Suppressor macrophage treated with lipopolysaccharide for 4 hours (primary cell): ENCODE measurements around the gene RER1.
"Not testable (repeated sequence)": the region's sequence is repeated elsewhere in the genome, so short reads cannot be mapped to it uniquely, and the experiment has no call there.

ENCODE experiments used
- DNase-seq: peaks from one replicate; pipeline ENCODE4 v3.0.0-alpha.2; 2020

The RER1 gene

DNA sequence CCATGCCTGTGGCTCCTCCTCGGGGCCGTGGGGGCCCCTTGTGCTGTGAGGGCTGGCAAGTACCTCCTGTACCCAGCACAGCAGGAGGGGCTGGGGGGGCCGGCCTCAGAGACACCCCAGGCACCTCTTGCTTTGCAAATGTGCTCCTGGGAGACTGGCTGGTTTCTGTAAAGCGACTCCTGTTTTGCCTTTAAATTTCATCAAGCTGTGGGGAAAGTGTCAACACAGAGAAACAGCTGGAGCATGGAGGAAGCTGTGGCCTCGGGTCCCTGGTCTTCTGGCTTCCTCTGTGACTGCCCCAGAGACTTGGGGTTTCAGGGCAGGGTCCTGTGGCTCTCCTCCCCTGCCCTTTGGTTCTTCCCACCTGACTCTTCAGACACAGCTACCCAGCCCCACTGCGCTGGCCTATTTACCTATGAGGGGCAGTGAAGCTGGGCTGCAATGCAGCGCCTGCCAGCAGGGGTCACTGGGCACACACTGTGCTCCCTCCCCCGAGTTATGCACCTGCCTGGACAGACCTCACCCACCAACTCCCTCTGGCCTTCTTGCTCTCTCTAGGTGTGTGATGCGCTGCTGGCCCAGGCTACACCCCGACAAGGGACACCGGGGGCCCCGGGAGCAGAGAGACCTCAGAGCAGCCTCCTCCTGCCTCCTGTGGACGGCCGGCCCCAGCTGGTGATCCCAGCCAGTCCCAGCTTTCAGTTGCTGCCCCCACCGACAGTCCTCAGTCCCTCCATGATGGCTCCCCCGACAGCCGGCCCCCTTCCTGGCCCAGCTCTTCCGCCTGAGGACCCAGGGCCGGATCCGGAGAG lies 38.3 kb downstream of the RER1 start:
- DNase-seq = no peak

DNA sequence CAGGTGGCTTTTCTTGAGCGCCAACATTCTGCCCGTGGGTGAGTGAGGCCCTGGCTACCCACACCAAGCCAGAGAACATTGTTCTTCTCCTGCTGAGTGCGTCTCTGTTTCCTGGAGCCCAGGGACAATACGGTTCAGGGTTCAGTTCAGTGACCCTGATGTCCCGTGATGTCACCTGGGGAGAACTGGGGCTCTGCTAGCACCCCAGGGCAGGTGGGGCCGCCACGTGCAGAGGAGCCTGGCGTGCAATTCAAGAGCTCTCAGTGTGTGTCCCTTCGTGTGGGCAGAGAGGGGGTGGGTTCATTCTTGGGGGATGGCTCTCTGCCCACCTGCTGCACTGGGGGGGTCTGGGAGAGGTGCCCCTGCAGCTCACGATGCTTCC lies 38.9 kb downstream of the RER1 start:
- no peak for DNase-seq

DNA sequence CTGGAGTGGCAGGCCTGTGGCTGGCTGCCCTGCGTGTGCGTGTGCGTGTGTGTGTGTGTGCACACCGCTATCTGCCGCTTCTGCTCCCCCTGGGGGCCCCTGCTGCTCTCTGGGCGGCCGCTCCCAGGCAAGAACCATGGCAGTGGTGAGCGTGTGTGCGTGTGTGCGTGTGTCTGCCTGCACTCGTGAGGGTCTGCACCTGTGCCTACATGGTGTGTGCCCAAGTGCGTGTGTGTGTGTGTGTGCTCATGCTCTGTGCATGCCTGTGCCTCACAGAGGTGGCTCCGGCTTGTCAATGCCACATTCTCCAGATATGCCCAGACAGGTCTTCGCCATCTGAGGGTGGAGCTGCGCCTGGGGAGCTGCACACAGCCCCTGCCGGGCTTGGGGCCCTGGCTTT lies 39.5 kb downstream of the RER1 start:
- no peak for DNase-seq

DNA sequence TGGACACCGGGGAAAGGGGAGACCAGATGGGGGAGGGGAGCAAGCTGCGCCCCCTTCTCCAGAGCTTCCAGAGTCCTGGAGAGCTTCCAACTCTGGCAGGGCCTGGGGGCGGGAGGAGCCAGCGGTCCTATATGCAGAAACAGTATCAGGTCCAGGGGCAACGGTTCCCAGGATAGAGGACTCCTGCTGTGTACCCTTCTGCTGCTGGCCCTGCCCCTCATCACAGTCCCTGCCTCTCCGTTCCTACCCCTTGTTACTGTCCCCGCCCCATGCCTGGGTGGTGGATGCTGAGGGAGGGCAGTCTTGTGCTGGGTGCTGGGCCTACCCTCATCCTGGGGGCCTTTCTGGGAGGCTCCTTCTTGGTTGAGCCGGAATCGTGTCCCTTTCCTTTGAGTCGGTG lies 39.9 kb downstream of the RER1 start:
- DNase-seq = no peak

DNA sequence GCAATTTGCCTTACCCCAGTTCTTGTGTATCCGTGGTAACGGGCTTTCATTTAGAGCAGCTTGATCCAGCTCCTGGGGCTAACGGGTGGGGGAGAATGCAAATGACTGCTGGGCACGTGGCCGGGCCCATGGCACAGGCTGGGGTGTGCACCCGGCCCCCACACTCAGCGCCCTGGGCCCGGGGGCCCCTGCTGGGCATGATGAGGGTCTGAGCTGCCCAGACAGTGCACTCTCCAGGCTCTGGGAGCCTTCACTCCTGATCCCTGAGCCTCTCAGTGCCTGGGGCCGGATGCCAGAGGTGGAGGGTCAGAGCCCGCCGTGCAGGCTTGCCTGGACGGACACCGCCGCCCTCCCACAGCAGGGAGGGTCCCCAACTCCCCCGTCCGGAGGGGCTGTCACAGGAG lies 40.8 kb downstream of the RER1 start:
- DNase-seq = no peak

DNA sequence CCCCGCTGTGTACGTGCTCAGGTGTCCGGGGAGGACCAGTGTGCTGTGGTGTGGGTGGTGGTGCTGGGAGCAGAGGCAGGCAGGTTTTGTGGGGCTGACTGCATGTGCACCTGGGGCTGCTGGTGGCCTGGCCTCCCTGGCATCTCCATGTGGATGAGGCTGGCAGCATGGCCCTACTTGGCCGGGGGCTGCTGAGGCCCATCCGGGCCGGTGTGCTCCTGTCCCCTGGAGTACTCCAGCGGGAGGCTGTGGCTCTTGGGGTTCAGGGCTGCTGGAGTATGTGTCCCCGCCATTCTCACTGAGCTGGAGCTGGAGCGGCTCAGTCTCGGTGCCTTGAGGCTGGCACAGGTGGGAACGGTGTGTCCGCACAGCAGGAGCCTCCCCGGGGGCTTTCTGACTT lies 41.6 kb downstream of the RER1 start:
- no peak for DNase-seq

DNA sequence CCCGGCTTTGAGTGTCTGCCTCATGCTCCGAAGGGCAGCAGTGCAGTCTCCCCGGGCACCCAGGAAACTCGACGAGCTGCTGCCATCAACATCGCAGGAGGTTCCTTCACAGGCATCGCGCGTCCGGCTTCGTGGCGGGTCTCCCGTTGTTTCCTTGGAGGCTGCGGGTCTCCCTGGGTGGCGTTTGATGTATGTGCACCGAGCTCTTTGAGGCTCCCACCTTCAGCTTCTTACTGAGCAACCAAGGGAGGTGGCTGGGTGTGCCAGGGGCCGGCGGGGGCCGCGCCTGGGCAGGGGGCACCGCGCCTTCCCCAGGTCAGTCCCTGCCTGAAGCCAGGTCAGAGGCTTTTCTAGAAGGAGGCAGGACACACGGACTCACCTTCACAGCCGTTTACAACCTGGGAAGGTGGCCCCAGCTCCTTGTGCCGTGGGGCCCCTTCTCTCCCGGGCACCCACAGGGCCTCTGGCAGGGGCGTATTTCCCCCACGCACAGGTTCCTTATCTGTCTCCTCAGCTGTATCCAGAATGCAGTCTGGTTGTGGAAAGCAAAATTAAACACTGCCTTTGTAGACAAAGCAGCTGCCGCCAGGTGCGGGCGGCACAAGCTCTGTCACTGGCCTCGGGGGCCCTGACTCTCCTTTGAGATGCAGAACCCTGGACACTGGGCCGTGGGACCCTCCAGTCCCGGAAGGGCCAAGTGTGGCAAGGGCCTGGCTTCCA lies 42.5 kb downstream of the RER1 start:
- DNase-seq = no peak

DNA sequence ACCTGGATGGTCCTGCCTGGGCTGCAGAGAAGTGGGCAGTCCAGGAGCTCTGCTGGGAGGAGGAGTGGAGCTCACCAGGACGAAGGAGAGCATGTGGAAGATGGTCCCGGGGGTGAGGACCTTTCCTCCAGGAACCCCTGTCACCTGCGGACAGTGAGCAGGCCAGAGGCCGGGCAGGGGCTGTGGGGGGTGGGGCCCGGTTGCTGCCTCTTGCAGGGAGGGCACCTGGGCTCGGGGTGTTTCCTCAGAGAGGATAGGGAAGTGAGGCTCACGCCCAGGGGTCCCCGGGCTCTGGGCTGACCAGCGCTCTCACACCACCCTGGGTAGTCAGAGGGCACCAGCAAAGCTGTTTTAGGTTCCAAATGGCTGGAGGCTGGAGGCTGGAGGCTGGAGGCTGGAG lies 43.5 kb downstream of the RER1 start:
- no peak for DNase-seq

DNA sequence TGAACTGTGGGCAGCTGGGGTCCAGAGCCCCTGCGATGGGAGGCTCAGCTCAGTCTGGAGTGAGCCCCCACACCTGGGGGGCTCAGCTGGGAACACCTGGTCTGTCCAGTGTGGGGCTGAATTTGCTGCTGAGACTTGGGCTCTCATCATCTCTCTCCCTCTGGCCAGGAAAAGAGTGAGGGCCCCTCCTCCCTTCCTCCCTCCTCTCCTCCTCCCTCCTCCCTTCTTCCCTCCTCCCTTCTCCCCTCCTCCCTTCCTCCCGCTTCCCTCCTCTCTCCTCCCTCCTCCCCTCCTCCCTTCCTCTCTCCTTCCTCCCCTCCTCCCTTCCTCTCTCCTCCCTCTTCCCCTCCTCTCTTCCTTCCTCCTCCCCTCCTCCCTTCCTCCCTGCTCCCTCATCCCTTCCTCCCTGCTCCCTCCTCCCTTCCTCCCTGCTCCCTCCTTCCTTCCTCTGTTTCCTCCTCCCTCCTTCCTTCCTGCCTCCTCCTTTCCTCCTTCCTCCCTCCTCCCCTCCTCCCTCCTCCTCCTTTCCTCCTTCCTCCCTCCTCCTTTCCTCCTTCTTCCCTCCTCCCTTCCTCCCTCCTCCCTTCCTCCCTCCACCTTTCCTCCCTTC lies 44.2 kb downstream of the RER1 start:
- DNase-seq = no peak

DNA sequence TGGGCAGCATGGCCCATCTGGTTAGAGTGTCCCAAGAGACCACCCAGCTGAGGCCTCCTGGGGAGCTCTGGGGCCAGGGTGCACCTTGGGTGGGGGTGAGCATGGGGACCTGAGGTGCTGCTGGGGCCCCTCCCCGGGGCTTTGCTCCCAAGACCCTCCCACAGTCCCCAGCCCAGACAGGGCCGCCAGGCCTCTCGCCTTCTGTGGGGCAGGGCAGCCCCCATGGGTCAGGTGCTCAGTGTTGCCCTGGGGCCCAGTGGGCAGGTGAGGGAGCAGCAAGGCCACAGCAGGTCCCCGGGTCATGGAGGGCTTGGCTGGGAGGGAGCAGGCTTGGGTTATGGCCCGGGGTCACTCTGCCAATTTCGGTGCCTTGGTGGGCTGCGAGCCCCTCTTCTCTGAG lies 45.2 kb downstream of the RER1 start:
- DNase-seq = no peak

DNA sequence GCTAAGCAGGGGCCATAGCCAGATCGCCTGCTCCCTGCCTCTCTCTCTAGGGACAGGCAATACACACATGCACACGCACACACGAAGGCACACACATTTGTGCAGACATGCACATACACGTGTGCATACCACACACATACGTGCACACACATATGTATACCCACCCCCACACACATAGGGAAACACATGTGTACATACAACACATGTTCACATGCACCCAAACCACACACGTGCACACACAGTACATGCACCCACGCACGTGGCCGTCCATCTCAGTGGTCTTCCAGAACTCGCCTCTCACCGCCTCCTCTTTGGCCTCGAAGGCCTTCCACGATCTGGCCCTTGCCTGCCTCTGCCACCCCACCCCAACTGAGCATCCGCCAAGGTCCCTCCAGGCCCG lies 46.0 kb downstream of the RER1 start:
- no peak for DNase-seq

DNA sequence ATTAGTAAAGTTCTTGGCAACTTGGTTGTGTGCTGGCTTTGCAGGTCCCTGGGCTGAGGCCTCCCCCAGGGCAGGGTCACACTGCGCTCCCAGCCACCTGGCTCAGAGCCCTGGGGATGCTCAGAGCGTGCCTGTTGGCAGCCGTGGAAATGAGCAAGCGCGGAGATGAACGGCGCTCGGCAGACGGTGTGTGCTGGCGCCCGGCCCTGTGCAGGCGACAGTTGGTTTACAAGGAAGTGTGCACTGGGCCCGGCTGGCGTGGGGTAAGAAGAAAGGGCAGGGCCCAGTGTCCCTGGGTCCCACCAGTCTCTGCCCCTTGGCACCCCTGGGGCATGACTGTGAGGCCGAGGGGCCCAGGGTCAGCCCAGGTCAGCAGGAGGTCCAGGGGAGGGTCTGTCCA lies 46.4 kb downstream of the RER1 start:
- no peak for DNase-seq

DNA sequence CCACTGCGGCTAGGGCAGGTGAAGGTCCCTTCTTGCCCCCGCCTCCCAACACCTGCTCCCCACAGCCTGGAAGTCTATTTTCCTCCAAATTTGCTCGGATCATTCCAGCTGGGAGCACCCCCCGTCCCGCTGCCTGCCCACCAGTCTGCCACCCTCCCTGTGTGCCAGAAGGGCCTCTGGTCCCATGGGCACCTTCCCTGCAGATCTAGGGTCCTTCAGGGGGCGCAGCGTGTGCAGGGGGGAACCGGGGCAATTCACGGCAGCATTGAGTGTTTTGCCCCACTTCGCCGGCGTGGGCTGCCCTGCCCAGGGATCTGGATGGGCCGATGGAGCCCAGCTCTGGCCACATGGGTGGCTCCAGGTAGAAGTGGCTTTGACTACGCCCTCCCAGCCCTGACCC lies 47.0 kb downstream of the RER1 start:
- no peak for DNase-seq

DNA sequence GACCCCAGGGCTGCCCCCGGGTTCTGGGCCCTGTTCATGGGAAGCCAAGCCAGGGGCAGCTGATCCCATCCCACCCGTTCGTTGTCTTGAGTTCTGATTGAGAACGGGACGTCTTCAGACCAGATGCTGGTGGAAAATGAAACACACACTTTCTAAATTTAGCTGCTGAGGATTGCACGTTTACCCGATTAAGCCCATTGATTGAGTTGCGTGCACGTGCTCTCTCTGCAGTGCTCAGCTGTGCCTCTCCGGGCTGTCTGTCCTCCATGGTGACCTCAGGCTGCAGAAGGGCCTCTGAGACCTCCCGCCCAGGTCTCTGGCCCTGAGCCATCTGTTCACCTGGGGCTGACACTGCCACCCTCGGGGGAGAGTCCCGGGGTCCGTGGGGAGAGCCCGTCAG lies 47.7 kb downstream of the RER1 start:
- no peak for DNase-seq

DNA sequence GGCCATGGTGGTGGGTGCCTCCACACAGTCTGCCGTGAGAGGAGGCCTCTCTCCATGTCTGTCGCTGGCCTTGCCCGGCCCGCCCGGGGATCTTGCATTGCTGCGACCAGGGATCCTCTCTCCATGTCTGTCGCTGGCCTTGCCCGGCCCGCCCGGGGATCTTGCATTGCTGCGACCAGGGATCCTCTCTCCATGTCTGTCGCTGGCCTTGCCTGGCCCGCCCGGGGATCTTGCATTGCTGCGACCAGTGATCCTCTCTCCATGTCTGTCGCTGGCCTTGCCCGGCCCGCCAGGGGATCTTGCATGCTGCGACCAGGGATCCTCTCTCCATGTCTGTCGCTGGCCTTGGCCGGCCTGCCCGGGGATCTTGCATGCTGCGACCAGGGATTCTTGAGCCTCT lies 48.7 kb downstream of the RER1 start:
- not testable (repeated sequence) for DNase-seq

DNA sequence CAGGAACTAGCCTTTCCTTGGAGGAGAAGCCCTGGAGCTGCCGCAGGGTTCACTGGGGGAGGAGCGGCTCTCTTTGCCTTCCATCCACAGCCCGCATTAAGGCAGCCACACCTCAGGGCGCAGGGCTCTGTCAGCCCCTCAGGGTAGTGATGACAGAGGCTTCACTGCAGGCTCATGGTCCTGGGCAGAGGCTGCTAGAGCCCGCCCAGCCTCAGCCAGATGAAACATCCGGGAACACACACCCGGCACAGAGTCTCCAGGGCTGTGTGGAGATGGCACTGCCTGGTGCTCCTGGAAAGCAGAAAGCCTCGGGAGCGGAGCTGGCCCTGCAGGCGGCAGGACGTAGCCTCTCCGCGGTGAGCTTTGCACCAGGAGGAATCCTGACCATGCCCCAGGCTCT lies 50.1 kb downstream of the RER1 start:
- no peak for DNase-seq

DNA sequence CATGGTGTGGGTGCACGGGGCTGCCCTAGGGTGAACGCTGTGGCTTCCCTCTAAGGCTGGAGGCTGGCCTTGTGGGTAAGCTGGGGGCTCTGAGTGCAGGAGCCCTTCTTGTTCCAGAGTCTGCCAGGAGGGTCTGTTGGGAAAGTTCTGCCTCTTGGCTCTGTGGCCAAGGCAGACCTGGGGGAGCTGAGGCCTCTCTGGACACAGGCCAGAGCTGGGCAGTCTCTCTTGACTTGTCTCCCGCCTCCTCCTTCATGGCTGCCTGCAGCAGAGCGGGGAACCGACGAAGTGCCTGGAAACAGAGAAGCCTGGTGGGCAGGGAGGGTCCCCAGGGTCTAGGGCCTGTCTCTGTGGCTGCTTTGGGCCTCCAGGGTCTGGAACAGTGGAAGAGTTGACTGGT lies 51.0 kb downstream of the RER1 start:
- no peak for DNase-seq

DNA sequence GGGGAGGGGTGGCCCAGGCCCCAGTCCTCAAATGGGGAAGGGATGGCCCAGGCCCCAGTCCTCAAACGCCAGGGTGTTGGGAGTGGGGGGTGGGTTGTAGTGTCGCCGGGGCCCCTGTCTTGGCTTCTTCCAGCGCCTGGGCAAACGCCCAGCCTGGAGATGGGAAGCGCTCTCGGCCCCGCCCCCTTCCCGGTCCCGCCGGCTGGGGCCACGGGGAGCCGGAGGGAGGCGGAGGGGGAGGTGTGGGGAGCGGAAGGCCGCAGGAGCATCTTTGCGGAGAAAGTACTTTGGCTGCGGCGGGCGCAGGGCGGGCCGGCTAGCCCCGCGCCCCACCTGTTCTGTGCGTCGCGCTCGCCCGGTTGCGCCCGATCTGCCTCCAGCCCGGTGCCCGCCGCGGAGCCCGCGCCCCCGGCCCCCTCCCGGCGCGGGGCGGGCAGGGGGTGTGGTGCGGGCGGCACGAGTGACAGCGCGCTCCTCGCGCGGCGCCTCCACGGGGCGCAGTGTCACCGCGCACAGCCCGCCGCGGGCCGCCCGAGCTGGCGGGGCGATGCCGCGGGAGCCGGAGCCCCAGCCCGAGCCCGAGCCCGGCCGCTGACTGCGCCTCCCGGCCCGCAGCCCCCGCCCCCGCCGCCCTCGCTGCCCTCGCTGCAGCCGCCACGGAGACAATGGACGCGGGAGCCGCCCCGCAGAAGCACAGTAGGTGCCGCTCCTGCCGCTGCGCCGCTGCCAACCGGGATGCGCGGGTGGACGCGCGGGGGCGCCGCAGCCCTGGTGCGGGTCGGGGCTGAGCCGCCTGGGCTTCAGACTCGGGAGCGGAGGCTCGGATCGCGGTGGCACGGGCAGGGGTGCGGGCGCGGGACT lies 51.9 kb downstream of the RER1 start:
- no peak for DNase-seq

DNA sequence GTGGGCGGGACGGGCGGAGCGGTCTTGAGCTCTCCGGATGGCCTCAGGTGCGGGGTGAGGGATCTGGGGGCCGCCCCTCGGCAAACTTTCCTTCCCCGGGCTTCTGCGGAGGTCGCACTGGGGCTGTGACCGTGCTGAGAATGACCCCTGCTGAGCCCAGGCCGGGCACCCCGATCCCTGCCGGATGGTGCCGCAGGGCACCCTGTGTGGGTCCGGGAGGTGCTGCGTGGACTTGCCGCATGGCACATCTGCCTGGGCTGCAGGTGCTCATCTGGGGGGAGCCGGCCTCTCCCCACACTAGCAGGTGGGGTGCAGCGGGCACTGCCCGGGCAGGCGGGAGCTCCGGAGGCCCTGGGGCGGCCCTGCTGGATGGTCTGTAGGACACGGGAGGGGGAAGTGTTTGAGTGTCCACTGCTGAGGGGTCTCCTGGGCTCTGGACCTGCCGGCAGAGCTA lies 52.5 kb downstream of the RER1 start:
- no peak for DNase-seq

DNA sequence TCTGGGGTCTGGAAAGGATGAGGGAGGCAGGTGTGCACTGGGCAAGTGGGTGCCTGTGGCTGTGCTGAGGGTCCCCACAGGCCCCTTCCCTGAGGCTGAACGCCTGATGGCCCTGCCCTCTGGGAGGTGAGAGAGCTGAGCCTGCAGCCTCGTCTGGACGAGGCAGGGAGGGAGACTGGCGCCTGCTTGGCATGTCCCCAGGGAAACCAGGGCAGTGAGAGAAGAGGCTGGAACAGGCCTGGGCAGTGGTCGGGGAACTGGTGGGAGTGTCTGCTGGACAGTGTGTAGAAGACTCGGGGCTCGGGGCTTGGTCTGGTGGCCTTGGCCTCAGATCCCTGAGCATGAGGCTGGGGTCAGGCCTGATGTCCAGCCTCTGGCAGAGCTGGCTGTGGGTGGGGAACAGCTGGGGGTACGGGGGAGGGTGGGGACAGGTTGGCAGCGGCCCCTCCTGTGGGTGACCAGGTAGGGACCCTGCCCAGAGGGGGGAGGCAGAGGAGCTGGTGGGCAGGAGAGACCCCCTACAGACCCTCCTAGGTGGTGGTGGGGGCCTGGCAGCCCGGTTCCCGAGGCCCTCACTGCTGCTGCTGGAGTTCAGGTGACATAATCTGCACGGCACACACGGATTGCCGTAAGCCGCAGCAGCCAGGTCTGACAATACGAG lies 53.7 kb downstream of the RER1 start:
- DNase-seq = no peak

DNA sequence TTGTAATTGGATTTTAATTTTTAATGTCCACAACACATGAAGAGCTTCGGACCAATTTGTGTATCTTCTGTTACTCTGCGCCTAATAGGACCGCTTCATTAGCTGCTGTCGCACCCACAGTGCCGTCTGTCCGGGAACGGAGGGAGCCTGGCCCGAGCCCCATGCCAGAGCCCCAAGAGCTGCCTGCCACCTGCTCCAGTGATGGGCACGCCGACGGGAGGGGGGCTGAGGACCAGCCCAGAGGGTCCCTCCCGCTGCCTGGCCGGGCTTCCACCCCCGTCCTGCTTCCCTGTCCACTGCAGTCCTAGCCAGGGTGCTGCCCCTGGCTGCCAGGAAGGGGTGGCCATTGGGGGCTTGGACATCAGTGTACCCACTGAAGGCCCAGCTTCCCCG lies 54.2 kb downstream of the RER1 start:
- DNase-seq = no peak

DNA sequence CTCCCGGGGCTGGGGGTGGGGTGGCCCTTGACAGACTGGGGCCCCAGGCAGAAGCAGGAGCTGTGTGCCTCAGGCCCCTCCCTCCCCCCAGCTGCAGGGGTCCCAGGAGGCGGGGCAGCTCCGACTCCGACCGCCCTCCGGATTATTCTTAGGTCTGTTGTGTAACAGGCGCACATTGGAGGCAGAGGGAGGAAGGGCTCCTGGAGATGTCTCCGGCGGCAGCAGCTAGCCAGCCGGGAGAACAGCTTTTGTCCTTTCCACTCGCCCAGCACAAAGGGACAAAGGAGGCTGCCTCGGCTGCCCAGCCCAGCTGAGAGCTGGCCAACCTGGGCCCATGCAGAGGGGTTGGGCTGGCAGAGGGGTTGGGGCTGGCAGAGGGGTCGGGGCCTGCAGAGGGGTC lies 54.8 kb downstream of the RER1 start:
- no peak for DNase-seq

DNA sequence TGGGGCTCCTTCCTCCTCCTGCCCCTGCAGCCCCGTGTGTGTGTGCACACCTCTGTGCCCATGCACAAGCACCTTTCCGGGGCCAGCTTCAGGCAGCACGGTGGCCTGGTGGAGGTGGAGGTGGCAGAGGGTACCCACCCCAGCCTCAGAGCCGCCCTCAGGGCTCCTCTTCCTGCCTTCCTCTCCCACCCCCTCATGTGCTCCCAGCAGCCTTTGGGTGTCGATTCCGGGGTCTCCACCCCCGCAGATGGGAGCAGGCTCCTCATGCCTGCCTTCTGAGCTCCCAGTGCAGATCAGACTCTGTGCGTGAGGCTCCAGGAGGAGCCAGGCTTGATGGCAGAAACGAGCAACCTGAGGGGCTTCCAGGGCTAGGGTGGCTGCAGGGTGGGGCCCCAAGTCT lies 55.2 kb downstream of the RER1 start:
- no peak for DNase-seq
